SK-N-SH treated with all-trans-retinoic acid at 6 μM for 48 hours (cell line): ENCODE results near the gene KLF6.

ENCODE experiments used
- TCF4 ChIP-seq: fragments of 250-450 bp; sonication (Bioruptor Pico); IDR thresholded peaks from 2 replicates; pipeline ENCODE4 v1.8.0; 2021; ENCODE audit warnings: mild to moderate bottlenecking, moderate library complexity, borderline replicate concordance
- ZC3H10 ChIP-seq: fragments of 250-450 bp; sonication (Bioruptor Pico); IDR thresholded peaks from 2 replicates; pipeline ENCODE4 v1.5.1; 2021; ENCODE audit warnings: mild to moderate bottlenecking, moderate library complexity
- TF ChIP-seq, protein P1 (sequence below): fragments of 250-450 bp; sonication (Bioruptor Pico); IDR thresholded peaks from 2 replicates; pipeline ENCODE4 v1.8.0; 2021; ENCODE audit warnings: low read depth, mild to moderate bottlenecking, moderate library complexity, borderline replicate concordance
- TF ChIP-seq, protein P2 (sequence below): fragments of 250-450 bp; sonication (Bioruptor Pico); IDR thresholded peaks from 2 replicates; pipeline ENCODE4 v1.5.1; 2020; ENCODE audit warnings: low read depth, mild to moderate bottlenecking, moderate library complexity

DNA sequence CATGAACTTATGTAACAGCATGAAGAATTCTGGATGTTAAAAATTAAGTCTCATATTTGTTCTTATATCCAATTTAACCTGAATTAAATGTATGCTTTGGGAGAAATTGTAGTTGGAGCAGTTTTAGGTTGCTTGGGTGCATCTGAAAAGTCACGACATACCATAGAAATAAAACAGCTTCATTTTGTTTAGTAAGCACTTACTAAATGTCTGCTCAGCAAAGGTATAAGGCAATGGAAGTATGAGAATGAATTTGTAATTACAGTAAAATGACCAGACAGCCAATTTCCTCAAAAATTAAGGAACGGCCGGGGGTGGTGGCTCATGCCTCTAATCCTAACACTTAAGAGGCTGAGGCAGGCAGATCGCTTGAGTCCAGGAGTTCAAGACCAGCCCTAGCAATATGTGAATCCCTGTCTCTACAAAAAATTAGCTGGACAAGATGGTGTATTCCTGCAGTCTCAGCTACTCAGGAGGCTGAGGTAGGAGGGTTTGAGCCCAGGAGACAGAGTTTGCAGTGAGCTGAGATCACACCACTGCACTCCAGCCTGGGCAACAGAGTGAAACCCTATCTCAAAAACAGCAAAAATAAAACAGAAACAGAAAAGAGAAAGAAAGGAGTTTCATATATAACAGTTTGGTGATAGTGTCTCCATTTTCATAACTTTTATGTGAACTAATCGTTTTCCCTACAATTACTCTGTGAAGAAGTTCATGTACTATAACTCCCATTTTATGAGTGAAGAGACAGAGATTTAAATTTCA, 47.2 kb upstream of the KLF6 start:
- TF ChIP-seq, protein P1, sequence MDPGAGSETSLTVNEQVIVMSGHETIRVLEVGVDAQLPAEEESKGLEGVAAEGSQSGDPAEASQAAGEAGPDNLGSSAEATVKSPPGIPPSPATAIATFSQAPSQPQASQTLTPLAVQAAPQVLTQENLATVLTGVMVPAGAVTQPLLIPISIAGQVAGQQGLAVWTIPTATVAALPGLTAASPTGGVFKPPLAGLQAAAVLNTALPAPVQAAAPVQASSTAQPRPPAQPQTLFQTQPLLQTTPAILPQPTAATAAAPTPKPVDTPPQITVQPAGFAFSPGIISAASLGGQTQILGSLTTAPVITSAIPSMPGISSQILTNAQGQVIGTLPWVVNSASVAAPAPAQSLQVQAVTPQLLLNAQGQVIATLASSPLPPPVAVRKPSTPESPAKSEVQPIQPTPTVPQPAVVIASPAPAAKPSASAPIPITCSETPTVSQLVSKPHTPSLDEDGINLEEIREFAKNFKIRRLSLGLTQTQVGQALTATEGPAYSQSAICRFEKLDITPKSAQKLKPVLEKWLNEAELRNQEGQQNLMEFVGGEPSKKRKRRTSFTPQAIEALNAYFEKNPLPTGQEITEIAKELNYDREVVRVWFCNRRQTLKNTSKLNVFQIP (CRISPR knock-in tag), result no peak
- TF ChIP-seq, protein P2, sequence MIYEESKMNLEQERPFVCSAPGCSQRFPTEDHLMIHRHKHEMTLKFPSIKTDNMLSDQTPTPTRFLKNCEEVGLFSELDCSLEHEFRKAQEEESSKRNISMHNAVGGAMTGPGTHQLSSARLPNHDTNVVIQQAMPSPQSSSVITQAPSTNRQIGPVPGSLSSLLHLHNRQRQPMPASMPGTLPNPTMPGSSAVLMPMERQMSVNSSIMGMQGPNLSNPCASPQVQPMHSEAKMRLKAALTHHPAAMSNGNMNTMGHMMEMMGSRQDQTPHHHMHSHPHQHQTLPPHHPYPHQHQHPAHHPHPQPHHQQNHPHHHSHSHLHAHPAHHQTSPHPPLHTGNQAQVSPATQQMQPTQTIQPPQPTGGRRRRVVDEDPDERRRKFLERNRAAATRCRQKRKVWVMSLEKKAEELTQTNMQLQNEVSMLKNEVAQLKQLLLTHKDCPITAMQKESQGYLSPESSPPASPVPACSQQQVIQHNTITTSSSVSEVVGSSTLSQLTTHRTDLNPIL (CRISPR knock-in tag), result no peak
- TF ChIP-seq TCF4 (no peak), ZC3H10 (CRISPR knock-in tag) (no peak)
